Uterus (tissue), 2 donors: ENCODE data around the gene ELOVL1.

Experiments used
- CTCF ChIP-seq, 4 experiments: fragments of 200-600 bp in 2 of 4; fragments of 450-650 bp in 2 of 4; sonication (generic) in 2 of 4; IDR thresholded peaks; one replicate each; pipeline ENCODE4 v1.5.1; 2016 to 2019; ENCODE audit warnings: antibody characterized with exemption in 4 of 4, mild to moderate bottlenecking in 2 of 4, moderate library complexity in 1 of 4
- POLR2A ChIP-seq, 2 donors: fragments of 450-650 bp; IDR thresholded peaks; one replicate each; pipeline ENCODE4 v1.6.1; 2016; ENCODE audit warnings: antibody characterized with exemption in 2 of 2, mild to moderate bottlenecking in 1 of 2, moderate library complexity in 1 of 2

GRCh38 chr1:43315481-43315880 lies 52.3 kb downstream of the ELOVL1 start:
- TF ChIP-seq CTCF (IDR thresholded peaks at IDR 0.05) (no peak), POLR2A (IDR thresholded peaks at IDR 0.05) (no peak)
